K562 (cell line): ENCODE data around the gene KIF23. TPM values are rescaled to one million over a fixed set of nuclear protein-coding genes. Genes with fewer than 3 reads are reported as not detected.

Experiments
- ADNP ChIP-seq: fragments of 200-800 bp; sonication (Bioruptor generic); IDR thresholded peaks from 2 replicates; pipeline ENCODE4 v1.6.1; 2016; ENCODE audit warnings: missing genetic modification characterization, missing compliant biosample characterization
- BDP1 ChIP-seq: IDR thresholded peaks from 3 replicates; pipeline ENCODE4 v1.6.1; 2011; ENCODE audit not compliant: insufficient read length, insufficient read depth
- ELF1 ChIP-seq: fragments of 200-800 bp; sonication (Bioruptor generic); IDR thresholded peaks from 2 replicates; pipeline ENCODE4 v1.6.1; 2016; ENCODE audit warnings: missing genetic modification characterization, missing compliant biosample characterization
- ELF2 ChIP-seq: fragments of 250-450 bp; sonication (Bioruptor Pico); IDR thresholded peaks from 2 replicates; pipeline ENCODE4 v1.5.0; 2021; ENCODE audit warnings: mild to moderate bottlenecking
- ELK1 ChIP-seq: sonication (generic); formaldehyde crosslinking; IDR thresholded peaks from 2 replicates; pipeline ENCODE4 v1.8.1; 2022; ENCODE audit warnings: missing genetic modification reagents
- HMBOX1 ChIP-seq: sonication (generic); IDR thresholded peaks from 2 replicates; pipeline ENCODE4 v1.6.1; 2016
- MCM3 ChIP-seq: fragments of 450-650 bp; IDR thresholded peaks from 2 replicates; pipeline ENCODE4 v1.6.1; 2016
- MCM7 ChIP-seq, 2 experiments: fragments of 450-650 bp; IDR thresholded peaks; 2 replicates each; pipeline ENCODE4 v1.6.1; 2016 to 2018
- OTX1 ChIP-seq: fragments of 450-650 bp; formaldehyde crosslinking; IDR thresholded peaks from 2 replicates; pipeline ENCODE4 v1.4.0; 2022; ENCODE audit warnings: mild to moderate bottlenecking
- POLR2AphosphoS5 ChIP-seq: IDR thresholded peaks from 2 replicates; pipeline ENCODE4 v1.6.1; 2011; ENCODE audit warnings: mild to moderate bottlenecking, low read depth, low read length, moderate library complexity; ENCODE audit not compliant: control insufficient read depth, insufficient read depth
- PRPF4 ChIP-seq: fragments of 200-400 bp; formaldehyde crosslinking; IDR thresholded peaks from one replicate; pipeline ENCODE4 v1.6.1; 2017; ENCODE audit warnings: low read length, low read depth, mild to moderate bottlenecking; ENCODE audit not compliant: insufficient read depth, poor library complexity, severe bottlenecking
- SFPQ ChIP-seq: fragments of 200-400 bp; formaldehyde crosslinking; IDR thresholded peaks from 2 replicates; pipeline ENCODE4 v1.6.1; 2017; ENCODE audit warnings: mild to moderate bottlenecking, low read depth, low read length, moderate library complexity
- SMARCA5 ChIP-seq: fragments of 450-650 bp; IDR thresholded peaks from 2 replicates; pipeline ENCODE4 v1.6.1; 2016
- SMC3 ChIP-seq: conservative IDR thresholded peaks from 2 replicates; pipeline ENCODE4 v1.6.1; 2011; ENCODE audit warnings: low read depth, low read length, improper control_type of control experiment; ENCODE audit not compliant: insufficient read depth
- ZBTB2 ChIP-seq: fragments of 450-650 bp; IDR thresholded peaks from 2 replicates; pipeline ENCODE4 v1.6.1; 2016; ENCODE audit warnings: antibody characterized with exemption
- ZMIZ1 ChIP-seq, 2 experiments: fragments of 150-350 bp in 1 of 2; IDR thresholded peaks; 2 replicates each; pipeline ENCODE4 v1.6.1; 2012 to 2016; ENCODE audit warnings: low read depth in 2 of 2, low read length in 2 of 2, mild to moderate bottlenecking in 1 of 2, moderate library complexity in 1 of 2
- ZNF551 ChIP-seq: fragments of 250-450 bp; sonication (Bioruptor Pico); IDR thresholded peaks from 2 replicates; pipeline ENCODE4 v1.5.0; 2021; ENCODE audit warnings: mild to moderate bottlenecking, moderate library complexity
- ZNF76 ChIP-seq: fragments of 250-450 bp; sonication (Bioruptor Pico); IDR thresholded peaks from 2 replicates; pipeline ENCODE4 v1.4.0; 2020; ENCODE audit warnings: mild to moderate bottlenecking, moderate library complexity, borderline replicate concordance
- polyA plus RNA-seq, 8 experiments: library from polyadenylated mRNA; depleted of rRNA in 4 of 8; stranded (reverse) in 5 of 8; unstranded in 3 of 8; fragments of >200 nt; fragmentation: Nextera tagmentation in 2 of 8; fragmentation: Illumina TruSeq in 1 of 8; extraction: Ambion mirVana in 2 of 8; extraction: Trizol in 1 of 8; gene quantifications; 2 replicates each; pipeline versions ENCODE4 v1.2.1 to v1.2.3, GENCODE V29; 2011 to 2014; ENCODE audit warnings: inconsistent platforms in 1 of 8, missing spikeins in 1 of 8
- total RNA-seq, 7 experiments: library from RNA; depleted of rRNA in 6 of 7; stranded (reverse); fragments of >200 nt in 6 of 7; fragmentation: Illumina TruSeq in 2 of 7; extraction: Trizol in 2 of 7; gene quantifications; 2 replicates each; pipeline versions ENCODE4 v1.2.1 to v1.2.3, GENCODE V29; 2011 to 2021; ENCODE audit warnings: low replicate concordance in 1 of 7

KIF23 gene
- total and polyA plus RNA-seq, 9 of the 15 experiments (the other 6 are each of a cell fraction or from before 2014, with no cell fraction given): 29.4 to 58.2 (median 41.9) TPM

GRCh38 chr15:69413822-69414700 lies at the start of gene KIF23 (continued):
- no peak for TF ChIP-seq ADNP (tag)
- TF ChIP-seq PRPF4: no peak
- TF ChIP-seq POLR2AphosphoS5: peak; percentile 71
- TF ChIP-seq SFPQ: no peak
- TF ChIP-seq ZNF76 (CRISPR knock-in tag): no peak
- TF ChIP-seq HMBOX1: no peak
- TF ChIP-seq ZNF551: no peak
- no peak for TF ChIP-seq MCM7 (IDR thresholded peaks at IDR 0.05)
- no peak for TF ChIP-seq ZMIZ1 (IDR thresholded peaks at IDR 0.05; ENCODE audit: low read depth in 2 of 2, low read length in 2 of 2)
- TF ChIP-seq ELF2: no peak
- TF ChIP-seq SMARCA5: no peak
- no peak for TF ChIP-seq ZBTB2
- no peak for TF ChIP-seq ELK1 (CRISPR knock-in tag)
- TF ChIP-seq ELF1 (tag): peak; percentile 92
- no peak for TF ChIP-seq OTX1 (CRISPR knock-in tag)
- TF ChIP-seq MCM3: no peak
- TF ChIP-seq SMC3: no peak
- no peak for TF ChIP-seq BDP1
